Loucy (cell line): Measurements from ENCODE around the gene USP7.

Experiments
- H2AFZ ChIP-seq: fragments of 200-600 bp; sonication (generic); 2 replicates; pipeline ENCODE4 v1.6.0; 2016; ENCODE audit warnings: antibody characterized with exemption, mild to moderate bottlenecking, low read length, moderate library complexity
- H3F3A ChIP-seq: fragments of 200-600 bp; 2 replicates; pipeline ENCODE4 v1.6.0; 2016; ENCODE audit warnings: antibody characterized with exemption, low read depth, mild to moderate bottlenecking
- H3K27me3 ChIP-seq: fragments of 200-600 bp; sonication (generic); 2 replicates; pipeline ENCODE4 v1.6.1; 2014; ENCODE audit warnings: low read length, mild to moderate bottlenecking; ENCODE audit not compliant: insufficient read depth, poor library complexity, severe bottlenecking
- H3K36me3 ChIP-seq: fragments of 200-600 bp; sonication (generic); 2 replicates; pipeline ENCODE4 v1.6.1; 2016; ENCODE audit warnings: low read length; ENCODE audit not compliant: insufficient read depth
- H3K4me1 ChIP-seq: fragments of 200-600 bp; sonication (generic); 2 replicates; pipeline ENCODE4 v1.5.1; 2014; ENCODE audit warnings: low read length, mild to moderate bottlenecking; ENCODE audit not compliant: insufficient read depth, poor library complexity, severe bottlenecking
- H3K4me2 ChIP-seq: fragments of 200-600 bp; sonication (generic); 2 replicates; pipeline ENCODE4 v1.6.0; 2014; ENCODE audit warnings: antibody characterized with exemption, low read length, low read depth, mild to moderate bottlenecking; ENCODE audit not compliant: poor library complexity, severe bottlenecking
- H3K4me3 ChIP-seq: fragments of 200-600 bp; sonication (generic); 2 replicates; pipeline ENCODE4 v1.5.1; 2014; ENCODE audit warnings: low read length, mild to moderate bottlenecking, mixed read lengths; ENCODE audit not compliant: poor library complexity, severe bottlenecking
- H3K79me2 ChIP-seq: fragments of 200-600 bp; sonication (generic); 2 replicates; pipeline ENCODE4 v1.6.1; 2014; ENCODE audit warnings: low read length; ENCODE audit not compliant: insufficient read depth
- H3K9ac ChIP-seq: fragments of 200-600 bp; sonication (generic); 2 replicates; pipeline ENCODE4 v1.6.0; 2014; ENCODE audit warnings: mild to moderate bottlenecking, low read depth, low read length, moderate library complexity; ENCODE audit not compliant: poor library complexity, severe bottlenecking
- H3K9me2 ChIP-seq: fragments of 200-600 bp; sonication (generic); replicated peaks from 2 replicates; pipeline ENCODE4 v1.6.1; 2016; ENCODE audit warnings: low read depth, low read length, mixed read lengths
- H3K9me3 ChIP-seq: fragments of 200-600 bp; sonication (generic); 2 replicates; pipeline ENCODE4 v1.6.1; 2014; ENCODE audit warnings: mild to moderate bottlenecking, antibody characterized with exemption, low read length, low read depth; ENCODE audit not compliant: insufficient read depth
- H4K20me1 ChIP-seq: fragments of 200-600 bp; sonication (generic); 2 replicates; pipeline ENCODE4 v1.6.0; 2014; ENCODE audit warnings: antibody characterized with exemption, low read length, mild to moderate bottlenecking; ENCODE audit not compliant: insufficient read depth, poor library complexity, severe bottlenecking
- EZH2phosphoT487 ChIP-seq: fragments of 200-600 bp; IDR thresholded peaks from 2 replicates; pipeline ENCODE4 v1.6.1; 2018; ENCODE audit warnings: antibody characterized with exemption, mild to moderate bottlenecking, moderate library complexity, borderline replicate concordance
- TF ChIP-seq, protein P1 (sequence below): fragments of 200-600 bp; sonication (generic); conservative IDR thresholded peaks from 2 replicates; pipeline ENCODE4 v1.5.1; 2014; ENCODE audit warnings: mild to moderate bottlenecking, antibody characterized with exemption, low read length

The USP7 gene

DNA sequence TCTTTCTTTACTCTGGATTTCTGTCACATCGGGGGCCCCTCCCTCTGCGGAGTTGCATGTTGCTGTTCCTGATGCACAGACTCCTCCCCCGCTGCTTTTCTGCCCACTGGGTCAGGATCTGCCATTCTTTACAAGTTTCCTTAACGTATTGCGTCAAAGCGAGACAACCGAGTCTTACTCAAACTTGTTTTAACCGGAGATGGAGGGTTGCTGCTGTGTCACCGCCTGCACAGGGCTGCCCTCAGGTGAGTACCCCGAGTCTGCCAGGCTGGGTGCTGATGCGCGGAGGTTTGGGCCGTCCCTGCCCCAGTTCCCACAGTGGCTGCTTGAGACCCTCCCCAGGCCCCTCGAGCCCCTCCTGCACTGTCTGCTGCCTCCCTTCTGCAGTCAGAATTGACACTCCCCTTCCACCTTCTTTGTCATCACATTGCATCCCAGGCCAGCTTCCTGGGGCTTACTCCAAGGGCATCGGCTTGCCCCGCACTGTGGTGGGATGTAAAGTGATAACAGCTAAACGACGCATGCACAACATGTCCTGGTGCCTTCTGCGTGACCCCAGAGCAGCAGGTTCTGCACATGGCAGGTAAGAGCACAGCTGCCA, 114.2 kb downstream of the USP7 start:
- Histone ChIP-seq H3K4me2 (peak overlapping the region; percentile 51), H3K9me3 (no peaks in the 10 kb centered on the region), H3K4me3 (no peak overlapping the region), H3K36me3 (peaks cover 38% of the 10 kb centered on the region; the same call in 1 of the 2 replicates), H3K4me1 (no peaks in the 10 kb centered on the region), H3K9me2 (no peaks in the 10 kb centered on the region), H2AFZ (no peak overlapping the region), H3K79me2 (no peaks in the 10 kb centered on the region), H3K27me3 (no peaks in the 10 kb centered on the region), H3F3A (no peaks in the 10 kb centered on the region), H4K20me1 (no peaks in the 10 kb centered on the region), H3K9ac (no peak overlapping the region)
- no peak for TF ChIP-seq EZH2phosphoT487
- TF ChIP-seq, protein P1, sequence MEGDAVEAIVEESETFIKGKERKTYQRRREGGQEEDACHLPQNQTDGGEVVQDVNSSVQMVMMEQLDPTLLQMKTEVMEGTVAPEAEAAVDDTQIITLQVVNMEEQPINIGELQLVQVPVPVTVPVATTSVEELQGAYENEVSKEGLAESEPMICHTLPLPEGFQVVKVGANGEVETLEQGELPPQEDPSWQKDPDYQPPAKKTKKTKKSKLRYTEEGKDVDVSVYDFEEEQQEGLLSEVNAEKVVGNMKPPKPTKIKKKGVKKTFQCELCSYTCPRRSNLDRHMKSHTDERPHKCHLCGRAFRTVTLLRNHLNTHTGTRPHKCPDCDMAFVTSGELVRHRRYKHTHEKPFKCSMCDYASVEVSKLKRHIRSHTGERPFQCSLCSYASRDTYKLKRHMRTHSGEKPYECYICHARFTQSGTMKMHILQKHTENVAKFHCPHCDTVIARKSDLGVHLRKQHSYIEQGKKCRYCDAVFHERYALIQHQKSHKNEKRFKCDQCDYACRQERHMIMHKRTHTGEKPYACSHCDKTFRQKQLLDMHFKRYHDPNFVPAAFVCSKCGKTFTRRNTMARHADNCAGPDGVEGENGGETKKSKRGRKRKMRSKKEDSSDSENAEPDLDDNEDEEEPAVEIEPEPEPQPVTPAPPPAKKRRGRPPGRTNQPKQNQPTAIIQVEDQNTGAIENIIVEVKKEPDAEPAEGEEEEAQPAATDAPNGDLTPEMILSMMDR, result no peak

DNA sequence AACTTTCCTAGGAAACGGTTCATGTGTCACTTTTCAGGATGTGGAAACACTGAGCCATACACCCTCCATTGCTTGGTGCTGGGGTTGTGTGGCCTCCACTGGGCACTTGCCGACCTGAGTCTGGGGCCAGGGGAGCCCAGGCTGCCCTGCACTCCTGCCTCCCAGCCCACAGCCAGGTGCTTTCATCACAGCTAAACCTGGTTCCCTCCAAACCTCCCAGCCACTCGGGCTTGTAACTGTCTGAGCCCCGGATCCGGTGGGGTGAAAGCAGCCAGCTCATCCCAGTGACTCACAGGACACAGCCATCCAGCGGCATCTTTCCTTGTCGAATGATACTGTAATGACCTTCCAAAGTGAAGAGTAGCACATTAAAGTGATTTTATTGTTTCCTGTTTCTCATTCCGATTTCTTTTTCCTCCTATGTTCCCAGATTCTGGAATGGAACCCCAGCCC, 114.7 kb downstream of the USP7 start:
- peaks cover 36% of the 10 kb centered on the region; the same call in 1 of the 2 replicates for H3K36me3 ChIP-seq
- H3K79me2 ChIP-seq, result no peaks in the 10 kb centered on the region
- no peaks in the 10 kb centered on the region for H3F3A ChIP-seq
- no peak overlapping the region for H3K4me3 ChIP-seq
- no peak overlapping the region for H3K4me2 ChIP-seq
- H3K9me3 ChIP-seq, result no peaks in the 10 kb centered on the region
- H3K9me2 ChIP-seq, result no peaks in the 10 kb centered on the region
- no peaks in the 10 kb centered on the region for H4K20me1 ChIP-seq
- no peak for TF ChIP-seq EZH2phosphoT487
- TF ChIP-seq, protein P1, result no peak
- no peaks in the 10 kb centered on the region for H3K27me3 ChIP-seq
- no peak overlapping the region for H3K9ac ChIP-seq
- no peak overlapping the region for H2AFZ ChIP-seq
- H3K4me1 ChIP-seq, result no peaks in the 10 kb centered on the region

DNA sequence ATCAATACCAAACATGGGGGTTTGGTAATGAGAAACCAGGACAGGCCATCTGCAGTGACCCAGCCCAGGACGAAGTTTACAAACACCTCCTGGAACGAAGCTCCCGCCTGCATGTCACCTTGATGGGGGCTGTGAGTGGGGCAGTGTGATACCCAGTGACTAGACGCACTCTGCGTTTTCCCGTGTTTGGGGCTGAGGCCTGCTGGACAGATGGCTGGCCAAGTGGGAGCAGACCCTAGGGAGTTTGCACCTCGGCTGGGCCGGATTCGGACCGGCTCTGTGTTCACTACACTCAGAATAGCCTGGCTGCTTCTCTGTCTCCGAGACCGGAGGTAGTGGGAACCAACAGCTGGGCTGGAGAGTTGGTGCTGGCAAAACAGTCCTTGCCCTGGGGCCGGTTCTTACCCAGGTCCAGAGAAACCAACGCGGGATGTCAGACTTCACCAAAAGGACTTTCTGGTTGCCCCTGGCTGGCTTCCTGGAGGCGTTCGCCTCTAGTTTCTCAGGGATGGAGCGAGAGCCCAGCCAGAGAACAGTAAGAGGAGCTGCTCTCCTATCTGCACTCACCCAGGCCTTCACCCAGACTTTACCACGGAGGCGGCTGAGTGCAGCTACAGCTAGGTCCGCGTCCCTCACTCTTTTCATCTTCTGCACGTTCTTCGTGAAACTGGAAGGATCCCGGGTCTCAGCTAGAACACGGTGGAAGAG, 115.3 kb downstream of the USP7 start:
- no peaks in the 10 kb centered on the region for H3F3A ChIP-seq
- no peak overlapping the region for H3K4me3 ChIP-seq
- H3K9me2 ChIP-seq, result no peaks in the 10 kb centered on the region
- H3K9me3 ChIP-seq, result no peaks in the 10 kb centered on the region
- no peak overlapping the region for H3K4me2 ChIP-seq
- no peaks in the 10 kb centered on the region for H3K27me3 ChIP-seq
- H4K20me1 ChIP-seq, result no peaks in the 10 kb centered on the region
- no peaks in the 10 kb centered on the region for H3K4me1 ChIP-seq
- peaks cover 34% of the 10 kb centered on the region; the same call in 1 of the 2 replicates for H3K36me3 ChIP-seq
- no peaks in the 10 kb centered on the region for H3K79me2 ChIP-seq
- H3K9ac ChIP-seq, result no peak overlapping the region
- TF ChIP-seq, protein P1, result no peak
- TF ChIP-seq EZH2phosphoT487, result no peak
- no peak overlapping the region for H2AFZ ChIP-seq
